ENCODE data around the gene MRGPRD.

MRGPRD gene, protein sequence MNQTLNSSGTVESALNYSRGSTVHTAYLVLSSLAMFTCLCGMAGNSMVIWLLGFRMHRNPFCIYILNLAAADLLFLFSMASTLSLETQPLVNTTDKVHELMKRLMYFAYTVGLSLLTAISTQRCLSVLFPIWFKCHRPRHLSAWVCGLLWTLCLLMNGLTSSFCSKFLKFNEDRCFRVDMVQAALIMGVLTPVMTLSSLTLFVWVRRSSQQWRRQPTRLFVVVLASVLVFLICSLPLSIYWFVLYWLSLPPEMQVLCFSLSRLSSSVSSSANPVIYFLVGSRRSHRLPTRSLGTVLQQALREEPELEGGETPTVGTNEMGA

GRCh38 chr11:68980776-68981065 is at the start of gene MRGPRD:
TSS of gene MRGPRD (minus strand) at chr11:68980986. CDS start at chr11:68980986, 0 bp downstream.
- H3K4me3 ChIP-seq (ENCODE audit: insufficient read length, low read depth), result no peak within 1 kb of the TSS
- H3K4me1 ChIP-seq (ENCODE audit: insufficient read depth, insufficient read length), result peaks cover 5% of the 10 kb centered on the region
- no peaks in the 10 kb centered on the region for H3K9me3 ChIP-seq (ENCODE audit: insufficient read depth, low read length)
- TF ChIP-seq ZNF274 (IDR thresholded peaks at IDR 0.05; ENCODE audit: low read depth, low read length) (no peak), YY1 (IDR thresholded peaks at IDR 0.05; ENCODE audit: insufficient read depth, insufficient read length) (no peak), SUZ12 (IDR thresholded peaks at IDR 0.05; ENCODE audit: extremely low read depth, insufficient read depth, insufficient read length) (no peak)
- no peaks in the 10 kb centered on the region for H3K27me3 ChIP-seq (ENCODE audit: insufficient read depth, insufficient read length)
- H3K9ac ChIP-seq (ENCODE audit: insufficient read length, low read depth), result no peak within 1 kb of the TSS
- DNase-seq (ENCODE audit: low read depth, low spot score), result no peak
- H3K36me3 ChIP-seq (ENCODE audit: insufficient read depth, insufficient read length, low read length), result no peaks in the 10 kb centered on the region

GRCh38 chr11:69030301-69030700 is 49.5 kb upstream of the MRGPRD start:
- no peak for DNase-seq (ENCODE audit: low read depth, low spot score)
- no peaks in the 10 kb centered on the region for H3K36me3 ChIP-seq (ENCODE audit: insufficient read depth, insufficient read length, low read length)
- peaks cover 17% of the 10 kb centered on the region for H3K4me1 ChIP-seq (ENCODE audit: insufficient read depth, insufficient read length)
- H3K27me3 ChIP-seq (ENCODE audit: insufficient read depth, insufficient read length), result no peaks in the 10 kb centered on the region
- no peaks in the 10 kb centered on the region for H3K9me3 ChIP-seq (ENCODE audit: insufficient read depth, low read length)
- H3K4me3 ChIP-seq (ENCODE audit: insufficient read length, low read depth), result no peak overlapping the region
- no peak overlapping the region for H3K9ac ChIP-seq (ENCODE audit: insufficient read length, low read depth)
- no peak for TF ChIP-seq ZNF274 (IDR thresholded peaks at IDR 0.05; ENCODE audit: low read depth, low read length)
- no peak for TF ChIP-seq YY1 (IDR thresholded peaks at IDR 0.05; ENCODE audit: insufficient read depth, insufficient read length)
- TF ChIP-seq SUZ12 (IDR thresholded peaks at IDR 0.05; ENCODE audit: extremely low read depth, insufficient read depth, insufficient read length), result no peak

- Histone ChIP-seq H3K9ac (ENCODE audit: insufficient read length, low read depth) (no peak overlapping the region), H3K4me1 (ENCODE audit: insufficient read depth, insufficient read length) (peaks cover 8% of the 10 kb centered on the region), H3K27me3 (ENCODE audit: insufficient read depth, insufficient read length) (no peaks in the 10 kb centered on the region), H3K9me3 (ENCODE audit: insufficient read depth, low read length) (no peaks in the 10 kb centered on the region), H3K36me3 (ENCODE audit: insufficient read depth, insufficient read length, low read length) (no peaks in the 10 kb centered on the region), H3K4me3 (ENCODE audit: insufficient read length, low read depth) (no peak overlapping the region)
- TF ChIP-seq YY1 (IDR thresholded peaks at IDR 0.05; ENCODE audit: insufficient read depth, insufficient read length), result no peak
- TF ChIP-seq SUZ12 (IDR thresholded peaks at IDR 0.05; ENCODE audit: extremely low read depth, insufficient read depth, insufficient read length), result no peak
- no peak for TF ChIP-seq ZNF274 (IDR thresholded peaks at IDR 0.05; ENCODE audit: low read depth, low read length)
- no peak for DNase-seq (ENCODE audit: low read depth, low spot score)
Observed at GRCh38 chr11:69027704-69028372, 47.1 kb upstream of the MRGPRD start.

DNA sequence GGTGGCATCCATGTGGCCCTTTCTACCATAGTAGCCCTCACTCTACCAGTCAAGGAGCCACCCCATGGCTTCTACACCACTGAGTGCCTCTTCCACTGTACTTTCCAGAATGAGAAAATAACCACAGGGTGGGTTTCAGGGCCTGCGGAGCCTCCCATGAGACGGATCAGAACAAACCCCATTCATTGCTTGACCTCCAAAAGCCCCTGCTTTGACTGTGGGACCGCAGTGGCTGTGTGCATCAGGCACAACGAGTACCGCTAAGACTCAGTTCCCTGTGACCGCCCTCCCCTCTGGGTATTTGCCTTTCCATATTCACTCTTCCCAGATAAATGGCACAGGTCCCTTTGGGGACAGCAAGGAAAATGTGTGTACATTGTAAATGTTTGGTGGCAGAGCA is 43.7 kb upstream of the MRGPRD start:
- H3K9me3 ChIP-seq (ENCODE audit: insufficient read depth, low read length), result no peaks in the 10 kb centered on the region
- H3K9ac ChIP-seq (ENCODE audit: insufficient read length, low read depth), result no peak overlapping the region
- no peaks in the 10 kb centered on the region for H3K4me1 ChIP-seq (ENCODE audit: insufficient read depth, insufficient read length)
- no peaks in the 10 kb centered on the region for H3K36me3 ChIP-seq (ENCODE audit: insufficient read depth, insufficient read length, low read length)
- no peak overlapping the region for H3K4me3 ChIP-seq (ENCODE audit: insufficient read length, low read depth)
- TF ChIP-seq SUZ12 (IDR thresholded peaks at IDR 0.05; ENCODE audit: extremely low read depth, insufficient read depth, insufficient read length), result no peak
- TF ChIP-seq YY1 (IDR thresholded peaks at IDR 0.05; ENCODE audit: insufficient read depth, insufficient read length), result no peak
- TF ChIP-seq ZNF274 (IDR thresholded peaks at IDR 0.05; ENCODE audit: low read depth, low read length), result no peak
- no peak for DNase-seq (ENCODE audit: low read depth, low spot score)
- H3K27me3 ChIP-seq (ENCODE audit: insufficient read depth, insufficient read length), result no peaks in the 10 kb centered on the region

GRCh38 chr11:69022260-69022659 is 41.5 kb upstream of the MRGPRD start:
- no peak for DNase-seq (ENCODE audit: low read depth, low spot score)

GRCh38 chr11:69018924-69019323 is 38.1 kb upstream of the MRGPRD start:
- no peaks in the 10 kb centered on the region for H3K27me3 ChIP-seq (ENCODE audit: insufficient read depth, insufficient read length)
- no peaks in the 10 kb centered on the region for H3K9me3 ChIP-seq (ENCODE audit: insufficient read depth, low read length)
- TF ChIP-seq ZNF274 (IDR thresholded peaks at IDR 0.05; ENCODE audit: low read depth, low read length) (no peak), SUZ12 (IDR thresholded peaks at IDR 0.05; ENCODE audit: extremely low read depth, insufficient read depth, insufficient read length) (no peak), YY1 (IDR thresholded peaks at IDR 0.05; ENCODE audit: insufficient read depth, insufficient read length) (no peak)
- H3K9ac ChIP-seq (ENCODE audit: insufficient read length, low read depth), result no peak overlapping the region
- H3K36me3 ChIP-seq (ENCODE audit: insufficient read depth, insufficient read length, low read length), result no peaks in the 10 kb centered on the region
- no peak overlapping the region for H3K4me3 ChIP-seq (ENCODE audit: insufficient read length, low read depth)
- no peak for DNase-seq (ENCODE audit: low read depth, low spot score)
- H3K4me1 ChIP-seq (ENCODE audit: insufficient read depth, insufficient read length), result peaks cover 9% of the 10 kb centered on the region

More at GRCh38 chr11:69022260-69022659, 41.5 kb upstream of the MRGPRD start:
- no peaks in the 10 kb centered on the region for H3K36me3 ChIP-seq (ENCODE audit: insufficient read depth, insufficient read length, low read length)
- H3K4me3 ChIP-seq (ENCODE audit: insufficient read length, low read depth), result no peak overlapping the region
- H3K4me1 ChIP-seq (ENCODE audit: insufficient read depth, insufficient read length), result no peaks in the 10 kb centered on the region
- no peaks in the 10 kb centered on the region for H3K27me3 ChIP-seq (ENCODE audit: insufficient read depth, insufficient read length)
- H3K9me3 ChIP-seq (ENCODE audit: insufficient read depth, low read length), result no peaks in the 10 kb centered on the region
- no peak overlapping the region for H3K9ac ChIP-seq (ENCODE audit: insufficient read length, low read depth)
- TF ChIP-seq YY1 (IDR thresholded peaks at IDR 0.05; ENCODE audit: insufficient read depth, insufficient read length) (no peak), ZNF274 (IDR thresholded peaks at IDR 0.05; ENCODE audit: low read depth, low read length) (no peak), SUZ12 (IDR thresholded peaks at IDR 0.05; ENCODE audit: extremely low read depth, insufficient read depth, insufficient read length) (no peak)

DNA sequence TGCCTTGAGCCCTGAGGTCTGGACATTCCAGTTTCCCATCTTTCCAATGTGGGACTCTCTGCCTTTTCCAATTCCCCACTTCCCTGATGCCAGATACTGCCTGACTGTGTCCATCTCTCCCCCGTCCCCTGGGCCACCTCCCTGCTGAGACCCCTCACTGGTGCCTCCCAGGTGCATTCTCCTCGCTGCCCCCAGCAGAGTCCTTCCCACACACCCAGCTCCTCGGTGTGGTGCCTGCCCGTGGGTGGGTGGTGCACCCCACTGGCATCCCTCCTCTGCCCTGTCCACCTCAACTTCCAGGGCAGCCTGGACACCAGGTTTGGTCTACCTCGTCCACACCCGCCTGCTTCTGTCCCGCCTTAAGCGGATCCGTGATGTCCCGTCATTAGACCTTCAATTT is 37.2 kb upstream of the MRGPRD start:
- no peak for TF ChIP-seq SUZ12 (IDR thresholded peaks at IDR 0.05; ENCODE audit: extremely low read depth, insufficient read depth, insufficient read length)
- TF ChIP-seq ZNF274 (IDR thresholded peaks at IDR 0.05; ENCODE audit: low read depth, low read length), result no peak
- TF ChIP-seq YY1 (IDR thresholded peaks at IDR 0.05; ENCODE audit: insufficient read depth, insufficient read length), result no peak
- H3K27me3 ChIP-seq (ENCODE audit: insufficient read depth, insufficient read length), result no peaks in the 10 kb centered on the region

More for the DNA sequence above, 37.2 kb upstream of the MRGPRD start:
- Histone ChIP-seq H3K9ac (ENCODE audit: insufficient read length, low read depth) (no peak overlapping the region), H3K9me3 (ENCODE audit: insufficient read depth, low read length) (no peaks in the 10 kb centered on the region), H3K4me1 (ENCODE audit: insufficient read depth, insufficient read length) (peaks cover 9% of the 10 kb centered on the region), H3K4me3 (ENCODE audit: insufficient read length, low read depth) (no peak overlapping the region), H3K36me3 (ENCODE audit: insufficient read depth, insufficient read length, low read length) (no peaks in the 10 kb centered on the region)
- DNase-seq (ENCODE audit: low read depth, low spot score), result no peak
